HG03469 (cell line): ENCODE results near the gene ZGRF1.
A peak's percentile ranks its signal among the peaks of the same experiment; 100 is the strongest.
"Not testable (repeated sequence)": the region's sequence is repeated elsewhere in the genome, so short reads cannot be mapped to it uniquely, and the experiment has no call there.

Experiments
- ATAC-seq: cut with Tn5 transposase; IDR thresholded peaks from one replicate; pipeline ENCODE4 v1.9.1; 2021; ENCODE audit warnings: mild to moderate bottlenecking, moderate library complexity, moderate number of reproducible peaks; ENCODE audit not compliant: unreplicated experiment

ZGRF1 gene

GRCh38 chr4:112562254-112562879, 74.3 kb downstream of the ZGRF1 start:
- ATAC-seq: no peak

GRCh38 chr4:112560084-112560483, 76.6 kb downstream of the ZGRF1 start:
- ATAC-seq: peak; percentile 69

- ATAC-seq: no peak
Measured at GRCh38 chr4:112559053-112559452, 77.7 kb downstream of the ZGRF1 start.

- no peak for ATAC-seq
Measured at GRCh38 chr4:112557676-112558411, 78.9 kb downstream of the ZGRF1 start.

GRCh38 chr4:112554271-112554670, 82.4 kb downstream of the ZGRF1 start:
- ATAC-seq: not testable (repeated sequence)

- no peak for ATAC-seq
Measured at GRCh38 chr4:112552668-112553067, 84.0 kb downstream of the ZGRF1 start.

- no peak for ATAC-seq
Measured at GRCh38 chr4:112550728-112551127, 86.0 kb downstream of the ZGRF1 start.

- no peak for ATAC-seq
Measured at GRCh38 chr4:112546476-112546875, 90.2 kb downstream of the ZGRF1 start.

GRCh38 chr4:112545346-112545745, 91.4 kb downstream of the ZGRF1 start:
- ATAC-seq: no peak

- no peak for ATAC-seq
Measured at GRCh38 chr4:112540695-112541094, 96.0 kb downstream of the ZGRF1 start.

- no peak for ATAC-seq
Measured at GRCh38 chr4:112536123-112536522, 100.6 kb downstream of the ZGRF1 start.

GRCh38 chr4:112532267-112532666, 104.4 kb downstream of the ZGRF1 start:
- no peak for ATAC-seq

GRCh38 chr4:112531146-112531545, 105.6 kb downstream of the ZGRF1 start:
- no peak for ATAC-seq

- no peak for ATAC-seq
Measured at GRCh38 chr4:112526061-112526460, 110.6 kb downstream of the ZGRF1 start.

GRCh38 chr4:112523764-112524505, 112.8 kb downstream of the ZGRF1 start:
- peak; percentile 80 for ATAC-seq

- ATAC-seq: peak; percentile 27
Measured at GRCh38 chr4:112523008-112523721, 113.5 kb downstream of the ZGRF1 start.

GRCh38 chr4:112522431-112522830, 114.3 kb downstream of the ZGRF1 start:
- not testable (repeated sequence) for ATAC-seq

GRCh38 chr4:112521123-112522023, 115.3 kb downstream of the ZGRF1 start:
- no peak for ATAC-seq

GRCh38 chr4:112520598-112521122, 116.0 kb downstream of the ZGRF1 start:
- ATAC-seq: no peak
